SK-N-SH (cell line): ENCODE results near the gene GTF3C1. TPM values are rescaled to one million over a fixed set of nuclear protein-coding genes. Genes with fewer than 3 reads are reported as not detected.

Experiments used
- CTCF ChIA-PET: fragments of 300-600, 350-600 bp; formaldehyde crosslinking; extraction: SDS; loops from one replicate; lab custom pipeline; 2021; lab: Yijun Ruan, JAX
- POLR2A ChIA-PET: fragments of 350-600 bp; sonication (Branson Sonifier 250); formaldehyde crosslinking; extraction: SDS; loops from one replicate; lab custom pipeline; 2020; ENCODE audit warnings: antibody characterized with exemption, inconsistent platforms; lab: Yijun Ruan, JAX
- DNase-seq: peaks from one replicate; pipeline ENCODE4 v3.0.0; 2012
- H2AFZ ChIP-seq: fragments of 200-600 bp; sonication (generic); 2 replicates; pipeline ENCODE4 v1.8.1; 2016; ENCODE audit warnings: antibody characterized with exemption, mild to moderate bottlenecking, low read depth
- H3F3A ChIP-seq: fragments of 200-600 bp; sonication (generic); replicated peaks from 2 replicates; pipeline ENCODE3; 2016; ENCODE audit warnings: antibody characterized with exemption, mild to moderate bottlenecking; ENCODE audit not compliant: insufficient read depth
- H3K27ac ChIP-seq, 2 experiments: fragments of 200-500 bp in 1 of 2; fragments of 200-600 bp in 1 of 2; sonication (Bioruptor generic) in 1 of 2; sonication (generic), shearing (Covaris generic) in 1 of 2; 2 replicates each; pipeline versions ENCODE4 v1.5.1 to v1.6.1; 2014 to 2016; ENCODE audit warnings: low read depth in 2 of 2, inconsistent platforms in 1 of 2, low read length in 1 of 2, mild to moderate bottlenecking in 1 of 2, mixed read lengths in 1 of 2
- H3K27me3 ChIP-seq: fragments of 200-600 bp; sonication (generic), shearing (Covaris generic); 2 replicates; pipeline ENCODE4 v1.6.1; 2016; ENCODE audit warnings: mixed run types; ENCODE audit not compliant: insufficient read depth
- H3K36me3 ChIP-seq, 2 experiments: fragments of 200-500 bp in 1 of 2; fragments of 200-600 bp in 1 of 2; sonication (Bioruptor generic) in 1 of 2; sonication (generic) in 1 of 2; replicated peaks in 1 of 2; 2 replicates each; pipeline versions ENCODE3 to v1.5.1; 2014 to 2016; ENCODE audit warnings: low read length in 1 of 2, mild to moderate bottlenecking in 1 of 2; ENCODE audit not compliant: insufficient read depth in 2 of 2, control insufficient read depth in 1 of 2
- H3K4me1 ChIP-seq, 2 experiments: fragments of 200-500 bp in 1 of 2; fragments of 200-600 bp in 1 of 2; sonication (Bioruptor generic) in 1 of 2; sonication (generic), shearing (Covaris generic) in 1 of 2; 2 replicates each; pipeline versions ENCODE4 v1.5.1 to v1.6.1; 2014 to 2016; ENCODE audit warnings: low read depth in 1 of 2, low read length in 1 of 2, mixed run types in 1 of 2; ENCODE audit not compliant: insufficient read depth in 2 of 2, control insufficient read depth in 1 of 2
- H3K4me2 ChIP-seq: fragments of 200-600 bp; sonication (generic), shearing (Covaris generic); 2 replicates; pipeline ENCODE4 v1.6.1; 2017; ENCODE audit warnings: mixed run types
- H3K4me3 ChIP-seq, 2 experiments: fragments of 200-500 bp in 1 of 2; fragments of 200-600 bp in 1 of 2; sonication (Bioruptor generic) in 1 of 2; sonication (generic), shearing (Covaris generic) in 1 of 2; 2 replicates each; pipeline versions ENCODE4 v1.5.1 to v1.8.1; 2014 to 2016; ENCODE audit warnings: low read depth in 2 of 2, inconsistent platforms in 1 of 2, low read length in 1 of 2, mild to moderate bottlenecking in 1 of 2, mixed read lengths in 1 of 2, moderate library complexity in 1 of 2
- H3K79me2 ChIP-seq: fragments of 200-600 bp; sonication (generic); 2 replicates; pipeline ENCODE4 v1.8.1; 2017; ENCODE audit warnings: mild to moderate bottlenecking; ENCODE audit not compliant: insufficient read depth
- H3K9ac ChIP-seq: fragments of 200-600 bp; sonication (generic); 2 replicates; pipeline ENCODE4 v1.6.1; 2017; ENCODE audit warnings: mixed run types
- H3K9me2 ChIP-seq: fragments of 200-600 bp; sonication (generic); 2 replicates; pipeline ENCODE4 v1.6.1; 2017; ENCODE audit warnings: mixed run types
- H3K9me3 ChIP-seq: fragments of 200-600 bp; sonication (generic); 2 replicates; pipeline ENCODE4 v1.6.1; 2017; ENCODE audit warnings: mixed run types, mild to moderate bottlenecking, moderate library complexity
- H4K20me1 ChIP-seq: fragments of 200-600 bp; sonication (generic); 2 replicates; pipeline ENCODE4 v1.6.1; 2017; ENCODE audit warnings: mild to moderate bottlenecking, mixed run types; ENCODE audit not compliant: insufficient read depth
- CHD2 ChIP-seq: fragments of 150-350 bp; IDR thresholded peaks from 2 replicates; pipeline ENCODE4 v1.6.1; 2018; ENCODE audit warnings: low read length; ENCODE audit not compliant: partially characterized antibody
- ELF1 ChIP-seq: IDR thresholded peaks from 2 replicates; pipeline ENCODE4 v1.4.0; 2012
- EZH2phosphoT487 ChIP-seq: fragments of 200-600 bp; sonication (generic); IDR thresholded peaks from 2 replicates; pipeline ENCODE4 v1.6.1; 2017; ENCODE audit warnings: low read depth, mixed run types, mild to moderate bottlenecking, antibody characterized with exemption, moderate library complexity, borderline replicate concordance
- FOXM1 ChIP-seq: IDR thresholded peaks from 2 replicates; pipeline ENCODE4 v1.4.0; 2012; ENCODE audit warnings: low read depth, mild to moderate bottlenecking
- NFIC ChIP-seq: IDR thresholded peaks from 2 replicates; pipeline ENCODE4 v1.4.0; 2012; ENCODE audit warnings: borderline replicate concordance
- POLR2AphosphoS5 ChIP-seq: IDR thresholded peaks from 2 replicates; pipeline ENCODE4 v1.6.1; 2012; ENCODE audit warnings: low read depth, low read length
- RAD21 ChIP-seq: IDR thresholded peaks from 2 replicates; pipeline ENCODE4 v1.6.1; 2012; ENCODE audit warnings: mild to moderate bottlenecking, low read length
- RFX5 ChIP-seq: IDR thresholded peaks from 2 replicates; pipeline ENCODE4 v1.6.1; 2012; ENCODE audit warnings: mild to moderate bottlenecking, improper control_type of control experiment, low read length
- RXRA ChIP-seq: IDR thresholded peaks from 2 replicates; pipeline ENCODE4 v1.4.0; 2012; ENCODE audit warnings: low read depth, mild to moderate bottlenecking, borderline replicate concordance
- SMC3 ChIP-seq: IDR thresholded peaks from 2 replicates; pipeline ENCODE4 v1.6.1; 2012; ENCODE audit warnings: low read depth, low read length, improper control_type of control experiment
- TAF1 ChIP-seq: IDR thresholded peaks from 2 replicates; pipeline ENCODE4 v1.6.1; 2012; ENCODE audit warnings: low read depth, mild to moderate bottlenecking, low read length, moderate library complexity, borderline replicate concordance
- YY1 ChIP-seq: IDR thresholded peaks from 2 replicates; pipeline ENCODE4 v1.4.0; 2012; ENCODE audit warnings: low read depth, mild to moderate bottlenecking
- WGBS: methylation state at CpG from one replicate; pipeline ENCODE4 v1.1.6; 2017; ENCODE audit warnings: low lambda C conversion rate; 5-methylcytosine and 5-hydroxymethylcytosine counted together
- polyA plus RNA-seq, 3 experiments: library from polyadenylated mRNA; depleted of rRNA; stranded (reverse); fragments of >200 nt; gene quantifications; 2 replicates each; pipeline ENCODE4 v1.2.3, GENCODE V29; 2012
- TF ChIP-seq, protein P1 (sequence below): IDR thresholded peaks from 2 replicates; pipeline ENCODE4 v1.4.0; 2012; ENCODE audit warnings: low read depth
- TF ChIP-seq, protein P2 (sequence below): fragments of 150-350 bp; IDR thresholded peaks from 2 replicates; pipeline ENCODE4 v1.6.1; 2017; ENCODE audit warnings: antibody characterized with exemption, low read length, low read depth, borderline replicate concordance
- TF ChIP-seq, protein P3 (sequence below): fragments of 150-350 bp; IDR thresholded peaks from 2 replicates; pipeline ENCODE4 v1.6.1; 2016; ENCODE audit warnings: mild to moderate bottlenecking, low read depth, low read length
- TF ChIP-seq, protein P4 (sequence below): IDR thresholded peaks from 2 replicates; pipeline ENCODE4 v1.4.0; 2012; ENCODE audit warnings: low read depth, borderline replicate concordance
- TF ChIP-seq, protein P5 (sequence below): IDR thresholded peaks from 2 replicates; pipeline ENCODE4; 2012

Gene GTF3C1
- polyA plus RNA-seq, 1 of the 3 experiments (the other 2 are of a cell fraction) = 47.2 TPM

DNA sequence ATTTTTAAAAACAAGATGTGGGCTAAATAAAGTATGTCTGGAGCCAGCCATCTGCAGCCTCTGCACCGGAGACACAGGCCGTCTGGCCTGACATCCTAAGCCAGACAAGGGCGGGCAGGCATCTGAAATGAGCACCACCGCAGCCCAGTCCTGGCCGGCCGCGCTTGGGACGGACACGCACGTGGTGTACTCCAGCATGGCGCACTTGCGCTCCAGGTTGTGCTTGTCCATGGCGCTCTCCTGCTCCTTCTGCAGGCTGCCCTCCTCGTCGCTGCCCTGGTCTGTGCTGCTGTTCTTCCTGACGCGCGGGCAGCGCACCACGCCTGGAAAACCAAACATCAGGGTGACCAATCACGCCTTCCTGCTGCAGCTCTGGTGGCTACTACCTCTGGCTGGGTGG lies 60.3 kb downstream of the GTF3C1 start:
- no peak for DNase-seq
- no peaks in the 10 kb centered on the region for H3K9me3 ChIP-seq
- ChIA-PET POLR2A (no interaction called here), CTCF (interaction anchor here (1.0 kb wide), 1 partner anchor 310 kb away, joined by 3 read pairs; no protein-coding TSS in a partner anchor)
- no peaks in the 10 kb centered on the region for H3K4me1 ChIP-seq
- H3K27ac ChIP-seq = no peak overlapping the region
- no peak for TF ChIP-seq NFIC
- no peak for TF ChIP-seq RFX5
- TF ChIP-seq ELF1 = no peak
- TF ChIP-seq, protein P1, sequence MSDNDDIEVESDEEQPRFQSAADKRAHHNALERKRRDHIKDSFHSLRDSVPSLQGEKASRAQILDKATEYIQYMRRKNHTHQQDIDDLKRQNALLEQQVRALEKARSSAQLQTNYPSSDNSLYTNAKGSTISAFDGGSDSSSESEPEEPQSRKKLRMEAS = no peak
- no peak for TF ChIP-seq CHD2
- TF ChIP-seq RXRA = no peak
- no peak for TF ChIP-seq SMC3
- no peak for TF ChIP-seq POLR2AphosphoS5
- TF ChIP-seq YY1 = no peak
- TF ChIP-seq, protein P2, sequence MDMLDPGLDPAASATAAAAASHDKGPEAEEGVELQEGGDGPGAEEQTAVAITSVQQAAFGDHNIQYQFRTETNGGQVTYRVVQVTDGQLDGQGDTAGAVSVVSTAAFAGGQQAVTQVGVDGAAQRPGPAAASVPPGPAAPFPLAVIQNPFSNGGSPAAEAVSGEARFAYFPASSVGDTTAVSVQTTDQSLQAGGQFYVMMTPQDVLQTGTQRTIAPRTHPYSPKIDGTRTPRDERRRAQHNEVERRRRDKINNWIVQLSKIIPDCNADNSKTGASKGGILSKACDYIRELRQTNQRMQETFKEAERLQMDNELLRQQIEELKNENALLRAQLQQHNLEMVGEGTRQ = no peak
- TF ChIP-seq, protein P3, sequence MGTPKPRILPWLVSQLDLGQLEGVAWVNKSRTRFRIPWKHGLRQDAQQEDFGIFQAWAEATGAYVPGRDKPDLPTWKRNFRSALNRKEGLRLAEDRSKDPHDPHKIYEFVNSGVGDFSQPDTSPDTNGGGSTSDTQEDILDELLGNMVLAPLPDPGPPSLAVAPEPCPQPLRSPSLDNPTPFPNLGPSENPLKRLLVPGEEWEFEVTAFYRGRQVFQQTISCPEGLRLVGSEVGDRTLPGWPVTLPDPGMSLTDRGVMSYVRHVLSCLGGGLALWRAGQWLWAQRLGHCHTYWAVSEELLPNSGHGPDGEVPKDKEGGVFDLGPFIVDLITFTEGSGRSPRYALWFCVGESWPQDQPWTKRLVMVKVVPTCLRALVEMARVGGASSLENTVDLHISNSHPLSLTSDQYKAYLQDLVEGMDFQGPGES = no peak
- no peak for TF ChIP-seq FOXM1
- TF ChIP-seq, protein P4, sequence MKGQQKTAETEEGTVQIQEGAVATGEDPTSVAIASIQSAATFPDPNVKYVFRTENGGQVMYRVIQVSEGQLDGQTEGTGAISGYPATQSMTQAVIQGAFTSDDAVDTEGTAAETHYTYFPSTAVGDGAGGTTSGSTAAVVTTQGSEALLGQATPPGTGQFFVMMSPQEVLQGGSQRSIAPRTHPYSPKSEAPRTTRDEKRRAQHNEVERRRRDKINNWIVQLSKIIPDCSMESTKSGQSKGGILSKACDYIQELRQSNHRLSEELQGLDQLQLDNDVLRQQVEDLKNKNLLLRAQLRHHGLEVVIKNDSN = no peak
- TF ChIP-seq EZH2phosphoT487 = no peak
- TF ChIP-seq, protein P5, sequence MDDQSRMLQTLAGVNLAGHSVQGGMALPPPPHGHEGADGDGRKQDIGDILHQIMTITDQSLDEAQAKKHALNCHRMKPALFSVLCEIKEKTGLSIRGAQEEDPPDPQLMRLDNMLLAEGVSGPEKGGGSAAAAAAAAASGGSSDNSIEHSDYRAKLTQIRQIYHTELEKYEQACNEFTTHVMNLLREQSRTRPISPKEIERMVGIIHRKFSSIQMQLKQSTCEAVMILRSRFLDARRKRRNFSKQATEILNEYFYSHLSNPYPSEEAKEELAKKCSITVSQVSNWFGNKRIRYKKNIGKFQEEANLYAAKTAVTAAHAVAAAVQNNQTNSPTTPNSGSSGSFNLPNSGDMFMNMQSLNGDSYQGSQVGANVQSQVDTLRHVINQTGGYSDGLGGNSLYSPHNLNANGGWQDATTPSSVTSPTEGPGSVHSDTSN = no peak
- no peak for TF ChIP-seq RAD21
- no peak for TF ChIP-seq TAF1
- H4K20me1 ChIP-seq = no peaks in the 10 kb centered on the region
- H3K79me2 ChIP-seq = no peaks in the 10 kb centered on the region
- no peaks in the 10 kb centered on the region for H3K9me2 ChIP-seq
- H3K4me3 ChIP-seq = no peak overlapping the region
- H3F3A ChIP-seq = no peaks in the 10 kb centered on the region
- no peaks in the 10 kb centered on the region for H3K27me3 ChIP-seq
- no peak overlapping the region for H2AFZ ChIP-seq
- H3K4me2 ChIP-seq = no peak overlapping the region
- 94% methylated on average over 16 of the region's 21 CpGs for WGBS
- H3K36me3 ChIP-seq = peaks cover 65 to 93% of the 10 kb centered on the region in 2 experiments
- H3K9ac ChIP-seq = no peak overlapping the region
